HG02588 (cell line): ENCODE data around the gene SPATA22.
"Not testable (repeated sequence)": the region's sequence is repeated elsewhere in the genome, so short reads cannot be mapped to it uniquely, and the experiment has no call there.

Source experiments
- ATAC-seq: cut with Tn5 transposase; IDR thresholded peaks from one replicate; pipeline ENCODE4 v1.9.1; 2021; ENCODE audit warnings: mild to moderate bottlenecking, moderate library complexity; ENCODE audit not compliant: unreplicated experiment

SPATA22 gene

GRCh38 chr17:3471599-3471998 is at the start of gene SPATA22:
Gene SPATA22 (minus strand): TSS chr17:3471819. CDS start chr17:3469325, 2,494 bp downstream.
- no peak for ATAC-seq

- ATAC-seq, result not testable (repeated sequence)
Observed at GRCh38 chr17:3519472-3519871, 47.9 kb upstream of the SPATA22 start.

GRCh38 chr17:3514873-3515272 is 43.3 kb upstream of the SPATA22 start:
- no peak for ATAC-seq

- not testable (repeated sequence) for ATAC-seq
Observed at GRCh38 chr17:3514167-3514566, 42.5 kb upstream of the SPATA22 start.

- ATAC-seq, result no peak
Observed at GRCh38 chr17:3513305-3514035, 41.9 kb upstream of the SPATA22 start.

- ATAC-seq, result no peak
Observed at GRCh38 chr17:3512505-3513171, 41.0 kb upstream of the SPATA22 start.

- ATAC-seq, result no peak
Observed at GRCh38 chr17:3511852-3512504, 40.4 kb upstream of the SPATA22 start.

GRCh38 chr17:3510090-3510489 is 38.5 kb upstream of the SPATA22 start:
- no peak for ATAC-seq

- ATAC-seq, result no peak
Observed at GRCh38 chr17:3507869-3508268, 36.2 kb upstream of the SPATA22 start.

- no peak for ATAC-seq
Observed at GRCh38 chr17:3507071-3507470, 35.5 kb upstream of the SPATA22 start.

- ATAC-seq, result no peak
Observed at GRCh38 chr17:3506054-3506453, 34.4 kb upstream of the SPATA22 start.

GRCh38 chr17:3505008-3505407 is 33.4 kb upstream of the SPATA22 start:
- ATAC-seq, result no peak

- ATAC-seq, result no peak
Observed at GRCh38 chr17:3503285-3503684, 31.7 kb upstream of the SPATA22 start.

- ATAC-seq, result no peak
Observed at GRCh38 chr17:3502466-3502865, 30.8 kb upstream of the SPATA22 start.

GRCh38 chr17:3501344-3501743 is 29.7 kb upstream of the SPATA22 start:
- no peak for ATAC-seq

- ATAC-seq, result no peak
Observed at GRCh38 chr17:3497101-3497500, 25.5 kb upstream of the SPATA22 start.

- no peak for ATAC-seq
Observed at GRCh38 chr17:3485481-3486068, 14.0 kb upstream of the SPATA22 start.

- ATAC-seq, result no peak
Observed at GRCh38 chr17:3482852-3483251, 11.2 kb upstream of the SPATA22 start.

GRCh38 chr17:3479988-3480387 is 8.4 kb upstream of the SPATA22 start:
- no peak for ATAC-seq

- no peak for ATAC-seq
Observed at GRCh38 chr17:3475812-3476610, 4.4 kb upstream of the SPATA22 start, which contains the start of gene ASPA. Gene ASPA (plus strand): TSS chr17:3475997. CDS start chr17:3476160, 163 bp downstream.

- ATAC-seq, result no peak
Observed at GRCh38 chr17:3475251-3475685, 3.6 kb upstream of the SPATA22 start.
